ENCODE results near the gene GAB2. TPM values are rescaled to one million over a fixed set of nuclear protein-coding genes. Genes with fewer than 3 reads are reported as not detected.

The GAB2 gene
- total RNA-seq, 1 experiment from 2014 or later, result 3.3 TPM

DNA sequence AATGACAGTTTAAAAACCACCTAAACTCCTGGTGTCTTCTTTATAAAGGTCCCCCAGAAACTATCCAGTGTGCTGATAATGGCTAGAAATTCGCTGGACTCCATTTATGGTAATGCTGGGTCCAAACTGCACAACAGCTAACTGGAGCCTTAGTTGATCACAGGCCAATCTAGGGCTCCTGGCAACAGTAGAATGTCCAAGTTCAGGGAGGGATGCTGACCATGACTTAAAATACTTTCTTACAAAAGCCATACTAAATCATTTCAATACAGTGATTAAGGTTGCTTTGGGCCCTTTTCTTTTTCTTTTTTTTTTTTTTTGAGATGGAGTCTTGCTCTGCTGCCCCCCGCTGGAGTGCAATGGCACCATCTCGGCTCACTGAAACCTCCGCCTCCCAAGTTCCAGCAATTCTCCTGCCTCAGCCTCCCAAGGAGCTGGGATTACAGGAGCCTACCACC lies 14.5 kb upstream of the GAB2 start:
- Mint-ChIP-seq H3K4me3 (no peak overlapping the region), H3K4me1 (peaks cover 4 to 6% of the 10 kb centered on the region in 2 experiments), H3K27ac (no peak overlapping the region), H3K27me3 (ENCODE audit: low read depth) (no peaks in the 10 kb centered on the region), H3K9me3 (no peaks in the 10 kb centered on the region), H3K36me3 (ENCODE audit: insufficient read depth in 1 of 3, low read depth in 3 of 3) (no peaks in the 10 kb centered on the region)
- H3K9ac ChIP-seq (ENCODE audit: extremely low read depth, insufficient read length, low read length), result no peak overlapping the region
- no peak overlapping the region for H3K4ac ChIP-seq (ENCODE audit: low read depth, low read length)
- H3K79me1 ChIP-seq (ENCODE audit: insufficient read depth, low read depth, low read length, poor library complexity, severe bottlenecking), result no peaks in the 10 kb centered on the region
- no peak overlapping the region for H4K5ac ChIP-seq (ENCODE audit: insufficient read length, low read depth, low read length)
- H3K27me3 ChIP-seq (ENCODE audit: insufficient read depth, low read length), result no peaks in the 10 kb centered on the region
- H2BK20ac ChIP-seq (ENCODE audit: low read depth, low read length, poor library complexity, severe bottlenecking), result no peak overlapping the region
- H2BK15ac ChIP-seq (ENCODE audit: low read depth, low read length), result no peak overlapping the region
- H3K9me3 ChIP-seq (ENCODE audit: control insufficient read depth, low read depth, low read length), result no peaks in the 10 kb centered on the region
- H3K4me2 ChIP-seq (ENCODE audit: insufficient read depth, insufficient read length, low read length), result no peak overlapping the region
- no peaks in the 10 kb centered on the region for H3K23me2 ChIP-seq (ENCODE audit: insufficient read length, low read depth, low read length, poor library complexity, severe bottlenecking)
- H3K79me2 ChIP-seq (ENCODE audit: insufficient read depth, low read length), result no peaks in the 10 kb centered on the region
- H3K14ac ChIP-seq (ENCODE audit: insufficient read depth, low read length), result no peak overlapping the region
- H2AK5ac ChIP-seq (ENCODE audit: insufficient read length, low read length), result no peak overlapping the region
- H3K4me1 ChIP-seq (ENCODE audit: insufficient read depth, low read length), result no peaks in the 10 kb centered on the region
- no peak overlapping the region for H4K91ac ChIP-seq (ENCODE audit: insufficient read length, low read depth, low read length)
- no peak overlapping the region for H3K56ac ChIP-seq (ENCODE audit: insufficient read length, low read depth, low read length)
- no CpG with 5 or more reads among the region's 4 CpGs for WGBS (ENCODE audit: extremely low coverage, insufficient read length, low lambda C conversion rate)
- TF ChIP-seq, protein P1, sequence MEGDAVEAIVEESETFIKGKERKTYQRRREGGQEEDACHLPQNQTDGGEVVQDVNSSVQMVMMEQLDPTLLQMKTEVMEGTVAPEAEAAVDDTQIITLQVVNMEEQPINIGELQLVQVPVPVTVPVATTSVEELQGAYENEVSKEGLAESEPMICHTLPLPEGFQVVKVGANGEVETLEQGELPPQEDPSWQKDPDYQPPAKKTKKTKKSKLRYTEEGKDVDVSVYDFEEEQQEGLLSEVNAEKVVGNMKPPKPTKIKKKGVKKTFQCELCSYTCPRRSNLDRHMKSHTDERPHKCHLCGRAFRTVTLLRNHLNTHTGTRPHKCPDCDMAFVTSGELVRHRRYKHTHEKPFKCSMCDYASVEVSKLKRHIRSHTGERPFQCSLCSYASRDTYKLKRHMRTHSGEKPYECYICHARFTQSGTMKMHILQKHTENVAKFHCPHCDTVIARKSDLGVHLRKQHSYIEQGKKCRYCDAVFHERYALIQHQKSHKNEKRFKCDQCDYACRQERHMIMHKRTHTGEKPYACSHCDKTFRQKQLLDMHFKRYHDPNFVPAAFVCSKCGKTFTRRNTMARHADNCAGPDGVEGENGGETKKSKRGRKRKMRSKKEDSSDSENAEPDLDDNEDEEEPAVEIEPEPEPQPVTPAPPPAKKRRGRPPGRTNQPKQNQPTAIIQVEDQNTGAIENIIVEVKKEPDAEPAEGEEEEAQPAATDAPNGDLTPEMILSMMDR (conservative IDR thresholded peaks at IDR 0.05), result peak; percentile 69
- H3K27ac ChIP-seq (ENCODE audit: insufficient read length, low read depth, low read length), result no peak overlapping the region
- H3K23ac ChIP-seq (ENCODE audit: insufficient read length, low read depth, low read length), result no peak overlapping the region
- no peak overlapping the region for H4K8ac ChIP-seq (replicated peaks; ENCODE audit: insufficient read length, low read depth, low read length)
- H3T11ph ChIP-seq (ENCODE audit: low read length), result no peak overlapping the region
- no peaks in the 10 kb centered on the region for H4K20me1 ChIP-seq (ENCODE audit: control insufficient read depth, insufficient read depth, insufficient read length)
- no peak overlapping the region for H3K18ac ChIP-seq (ENCODE audit: insufficient read length, low read depth, low read length)
- no peak overlapping the region for H2BK12ac ChIP-seq (ENCODE audit: insufficient read length, low read depth, low read length)
- no peak for DNase-seq
- no peak overlapping the region for H2AFZ ChIP-seq (ENCODE audit: low read length)
- no peak overlapping the region for H2BK5ac ChIP-seq (ENCODE audit: insufficient read length, low read length)
- H2BK120ac ChIP-seq (ENCODE audit: low read depth, low read length, poor library complexity, severe bottlenecking), result no peak overlapping the region

All from H9 (cell line).